Right lobe of liver (tissue), 6 donors: ENCODE data around the gene PIGB. TPM values are rescaled to one million over a fixed set of nuclear protein-coding genes. Genes with fewer than 3 reads are reported as not detected.
A peak's percentile ranks its signal among the peaks of the same experiment; 100 is the strongest.

Source experiments
- ATAC-seq, 4 donors: fragments of 200-7000 bp; cut with Tn5 transposase; one replicate each; pipeline ENCODE4 v1.9.1; 2020; ENCODE audit warnings: mild to moderate bottlenecking in 4 of 4, moderate library complexity in 4 of 4
- DNase-seq, 3 donors: peaks; one replicate each; pipeline ENCODE4 v3.0.0-alpha.2; 2020
- H3K27ac ChIP-seq, 3 donors: fragments of 200-600 bp; one replicate each; pipeline ENCODE4 v1.8.0; 2022
- H3K27me3 ChIP-seq, 2 donors: fragments of 200-600 bp; one replicate each; pipeline ENCODE4 v1.8.0; 2022
- H3K36me3 ChIP-seq, 4 donors: fragments of 200-600 bp; sonication (generic) in 1 of 4; one replicate each; pipeline versions ENCODE4 v1.5.1 to v1.8.0; 2017 to 2022; ENCODE audit warnings: control low read depth in 1 of 4
- H3K4me1 ChIP-seq, 4 donors: fragments of 200-600 bp; sonication (generic) in 1 of 4; one replicate each; pipeline versions ENCODE4 v1.5.1 to v1.8.0; 2017 to 2022; ENCODE audit warnings: control low read depth in 1 of 4
- H3K4me3 ChIP-seq, 3 donors: fragments of 200-600 bp; one replicate each; pipeline ENCODE4 v1.8.0; 2022
- H3K9me3 ChIP-seq, 4 donors: fragments of 200-600 bp; sonication (generic) in 1 of 4; one replicate each; pipeline versions ENCODE4 v1.5.1 to v1.8.0; 2017 to 2022; ENCODE audit warnings: control low read depth in 1 of 4
- POLR2A ChIP-seq: fragments of 450-650 bp; IDR thresholded peaks from one replicate; pipeline ENCODE4 v1.6.1; 2017; ENCODE audit warnings: antibody characterized with exemption, mild to moderate bottlenecking
- whole genome bisulfite sequencing: methylation state at CpG from one replicate; pipeline ENCODE4 v1.1.6; 2018; ENCODE audit warnings: low coverage, low lambda C conversion rate; ENCODE audit not compliant: insufficient coverage; ENCODE audit errors: missing lambda C conversion rate; 5-methylcytosine and 5-hydroxymethylcytosine counted together
- intact Hi-C, 2 donors: fragments of 100-400 bp; cut with DNase I; formaldehyde crosslinking; loops; one replicate each; pipeline versions ENCODE4 v1.11.2 to v1.14.1; 2022
- total RNA-seq, 6 experiments: library from RNA; depleted of rRNA in 2 of 6; stranded (reverse); fragments of >200 nt in 2 of 6; fragmentation: NEBNext Ultra II Directional in 3 of 6; extraction: Animal tissue kit (Norgen Biotek cat#: 25700) in 3 of 6; gene quantifications; one replicate each; pipeline versions ENCODE4 v1.1.0 to v1.2.4, GENCODE V29; 2016 to 2023
- TF ChIP-seq, protein P1 (sequence below), 4 donors: fragments of 200-600 bp in 3 of 4; fragments of 450-650 bp in 1 of 4; IDR thresholded peaks; one replicate each; pipeline versions ENCODE4 v1.5.1 to v1.8.0; 2016 to 2022; ENCODE audit warnings: antibody characterized with exemption in 4 of 4, mild to moderate bottlenecking in 2 of 4
- donor health status: DM: no; HTN: yes; CAD: no.
- donor health status: DM: no; HTN: no; CAD: no.
- donor health status: DM: no; HTN: no; CAD: no.
- donor health status: DM: no; HTN: yes; CAD: no.
- donor health status: DM: no; HTN: yes; CAD: no.

Gene PIGB
- total RNA-seq, 6 experiments from 2014 or later: 5.1 to 10.0 (median 6.5) TPM

DNA sequence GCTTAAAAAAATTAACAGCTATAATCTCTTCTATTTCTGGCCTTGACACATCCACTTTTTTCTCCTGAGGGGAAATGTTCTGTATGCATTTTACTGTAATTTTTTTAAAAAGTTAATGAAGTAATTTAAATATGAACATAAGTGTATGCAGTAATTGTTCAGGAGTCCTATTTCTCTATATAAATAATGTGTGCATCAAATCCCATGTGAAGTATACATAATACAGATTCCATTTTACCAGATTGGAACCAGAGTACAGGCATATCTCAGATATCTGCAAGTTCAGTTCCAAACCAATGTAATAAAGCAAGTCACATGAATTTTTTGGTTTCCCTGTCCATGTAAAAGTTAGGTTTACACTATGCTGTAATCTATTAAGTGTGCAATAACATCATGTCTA, 62.6 kb downstream of the PIGB start:
- H3K9me3 ChIP-seq: no peaks in the 10 kb centered on the region
- no peak overlapping the region for H3K27ac ChIP-seq
- peaks cover 0 to 44% (median 14%) of the 10 kb centered on the region in 4 donors for H3K36me3 ChIP-seq
- no peaks in the 10 kb centered on the region for H3K27me3 ChIP-seq
- ATAC-seq (no peak), DNase-seq (no peak)
- no peak overlapping the region for H3K4me3 ChIP-seq
- TF ChIP-seq POLR2A: no peak
- TF ChIP-seq, protein P1, sequence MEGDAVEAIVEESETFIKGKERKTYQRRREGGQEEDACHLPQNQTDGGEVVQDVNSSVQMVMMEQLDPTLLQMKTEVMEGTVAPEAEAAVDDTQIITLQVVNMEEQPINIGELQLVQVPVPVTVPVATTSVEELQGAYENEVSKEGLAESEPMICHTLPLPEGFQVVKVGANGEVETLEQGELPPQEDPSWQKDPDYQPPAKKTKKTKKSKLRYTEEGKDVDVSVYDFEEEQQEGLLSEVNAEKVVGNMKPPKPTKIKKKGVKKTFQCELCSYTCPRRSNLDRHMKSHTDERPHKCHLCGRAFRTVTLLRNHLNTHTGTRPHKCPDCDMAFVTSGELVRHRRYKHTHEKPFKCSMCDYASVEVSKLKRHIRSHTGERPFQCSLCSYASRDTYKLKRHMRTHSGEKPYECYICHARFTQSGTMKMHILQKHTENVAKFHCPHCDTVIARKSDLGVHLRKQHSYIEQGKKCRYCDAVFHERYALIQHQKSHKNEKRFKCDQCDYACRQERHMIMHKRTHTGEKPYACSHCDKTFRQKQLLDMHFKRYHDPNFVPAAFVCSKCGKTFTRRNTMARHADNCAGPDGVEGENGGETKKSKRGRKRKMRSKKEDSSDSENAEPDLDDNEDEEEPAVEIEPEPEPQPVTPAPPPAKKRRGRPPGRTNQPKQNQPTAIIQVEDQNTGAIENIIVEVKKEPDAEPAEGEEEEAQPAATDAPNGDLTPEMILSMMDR (IDR thresholded peaks at IDR 0.05): no peak
- intact Hi-C loops: no loop called here
- H3K4me1 ChIP-seq: no peaks in the 10 kb centered on the region

DNA sequence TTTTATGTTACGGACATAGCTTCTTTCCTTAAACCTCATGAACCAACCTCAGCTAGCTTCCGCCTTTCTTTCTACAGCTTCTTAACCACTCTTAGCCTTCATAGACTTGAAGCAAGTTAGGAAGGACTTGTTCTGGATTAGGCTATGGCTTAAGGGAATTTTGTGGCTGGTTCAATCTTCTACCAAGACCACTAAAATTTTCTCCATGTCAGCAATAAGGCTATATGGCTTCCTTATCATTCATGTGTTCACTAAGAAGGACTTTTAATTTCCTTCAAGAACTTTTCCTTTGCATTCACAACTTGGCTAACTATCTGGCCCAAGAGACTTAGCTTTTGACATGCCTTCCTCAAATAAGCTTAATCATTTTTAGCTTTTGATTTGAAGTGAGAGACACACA, 64.7 kb downstream of the PIGB start:
- Histone ChIP-seq H3K27me3 (no peaks in the 10 kb centered on the region), H3K36me3 (peaks cover 0 to 42% (median 10%) of the 10 kb centered on the region in 4 donors), H3K9me3 (no peaks in the 10 kb centered on the region), H3K4me1 (no peaks in the 10 kb centered on the region), H3K4me3 (no peak overlapping the region), H3K27ac (no peak overlapping the region)
- intact Hi-C loops: no loop called here
- no peak for ATAC-seq
- TF ChIP-seq, protein P1 (IDR thresholded peaks at IDR 0.05): no peak
- TF ChIP-seq POLR2A: no peak
- no peak for DNase-seq
- 94% methylated on average over 2 of the region's 2 CpGs for WGBS

DNA sequence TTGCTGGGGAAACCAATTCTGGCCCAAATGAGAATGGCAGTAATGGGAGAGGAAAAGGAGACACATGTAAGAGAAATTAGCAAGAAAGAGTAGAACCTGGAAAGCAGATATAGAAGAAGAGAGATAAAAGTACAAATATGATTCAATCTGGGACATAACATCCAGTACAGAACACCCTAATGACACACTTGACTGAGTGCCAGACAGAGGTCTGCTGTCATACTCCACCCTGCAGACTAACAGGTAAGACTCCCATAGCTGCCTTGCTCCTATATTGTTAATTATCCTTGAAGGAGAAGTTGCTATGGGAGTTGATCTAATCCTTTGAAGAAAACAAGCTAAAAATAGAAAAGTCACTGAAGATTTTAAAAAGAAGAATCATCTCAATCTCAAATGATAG, 68.0 kb downstream of the PIGB start:
- peaks cover 0 to 33% (median 3%) of the 10 kb centered on the region in 4 donors for H3K36me3 ChIP-seq
- DNase-seq (no peak), ATAC-seq (no peak)

DNA sequence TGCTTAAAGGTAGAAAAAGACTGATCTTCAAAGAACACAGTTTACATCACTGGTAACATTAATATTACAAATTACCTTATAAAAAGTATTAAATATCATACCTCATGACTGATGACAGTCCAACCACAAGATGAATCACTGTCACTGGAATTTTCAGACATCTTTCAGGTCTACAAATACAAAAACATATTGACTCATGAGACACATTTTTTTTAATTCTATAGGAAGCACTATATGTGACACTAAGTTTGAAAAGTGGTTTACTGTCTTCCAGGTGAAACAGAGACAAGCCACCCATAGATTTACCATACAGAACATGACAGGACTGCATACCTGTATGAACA, 70.2 kb downstream of the PIGB start:
- intact Hi-C loops: no loop called here
- ATAC-seq (no peak), DNase-seq (no peak)
- no peaks in the 10 kb centered on the region for H3K4me1 ChIP-seq
- no peak for TF ChIP-seq POLR2A
- TF ChIP-seq, protein P1 (IDR thresholded peaks at IDR 0.05): no peak
- no peaks in the 10 kb centered on the region for H3K27me3 ChIP-seq
- no peak overlapping the region for H3K4me3 ChIP-seq
- no peaks in the 10 kb centered on the region for H3K9me3 ChIP-seq
- H3K36me3 ChIP-seq: peaks cover 0 to 25% (median under 1%) of the 10 kb centered on the region in 4 donors
- H3K27ac ChIP-seq: no peak overlapping the region

More for the DNA sequence above, 68.0 kb downstream of the PIGB start:
- Histone ChIP-seq H3K9me3 (no peaks in the 10 kb centered on the region), H3K4me3 (no peak overlapping the region), H3K27me3 (no peaks in the 10 kb centered on the region), H3K4me1 (no peaks in the 10 kb centered on the region), H3K27ac (no peak overlapping the region)
- no peak for TF ChIP-seq POLR2A
- TF ChIP-seq, protein P1 (IDR thresholded peaks at IDR 0.05): no peak
- intact Hi-C loops: no loop called here

DNA sequence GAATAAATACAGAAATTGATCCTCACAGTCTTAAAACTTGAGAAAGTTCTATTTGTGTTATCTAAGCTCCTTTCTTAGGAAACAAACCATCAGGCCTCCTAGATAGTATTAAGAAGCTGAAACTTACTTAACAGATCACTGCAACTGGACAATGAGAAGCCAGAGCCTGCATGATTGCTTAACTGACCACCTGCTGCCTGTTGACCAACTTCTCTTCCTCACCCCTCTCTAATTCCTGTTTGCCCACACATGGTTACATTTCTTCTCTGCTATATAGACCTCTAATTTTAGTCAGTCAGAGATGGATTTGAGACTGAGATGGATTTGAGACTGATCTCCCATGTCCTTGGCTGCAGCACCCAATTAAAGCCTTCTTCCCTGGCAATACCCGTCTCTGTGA, 75.7 kb downstream of the PIGB start:
- Histone ChIP-seq H3K36me3 (no peaks in the 10 kb centered on the region), H3K27ac (no peak overlapping the region), H3K27me3 (no peaks in the 10 kb centered on the region), H3K9me3 (no peaks in the 10 kb centered on the region), H3K4me1 (no peaks in the 10 kb centered on the region), H3K4me3 (no peak overlapping the region)
- intact Hi-C loops: no loop called here
- TF ChIP-seq, protein P1 (IDR thresholded peaks at IDR 0.05): no peak
- TF ChIP-seq POLR2A: no peak
- ATAC-seq: peak in 2 of 4 donors; percentile 26 to 40
- no peak for DNase-seq
- 100% methylated on average over 1 of the region's 1 CpG for WGBS
